Peyer's patch (tissue), 4 donors: ENCODE measurements around the gene ABCC4. TPM values are rescaled to one million over a fixed set of nuclear protein-coding genes. Genes with fewer than 3 reads are reported as not detected.

Experiments
- DNase-seq, 3 donors: peaks; one replicate each; pipeline ENCODE4 v3.0.0-alpha.2; 2017 to 2019
- H3K27ac ChIP-seq, 4 donors: fragments of 200-600 bp; sonication (generic); one replicate each; pipeline ENCODE4 v1.5.1; 2016 to 2019
- H3K27me3 ChIP-seq, 2 donors: fragments of 200-600 bp; sonication (generic); one replicate each; pipeline ENCODE4 v1.5.1; 2019
- H3K36me3 ChIP-seq, 3 donors: fragments of 200-600 bp; sonication (generic); one replicate each; pipeline ENCODE4 v1.5.1; 2016 to 2019
- H3K4me1 ChIP-seq, 4 donors: fragments of 200-600 bp; sonication (generic); one replicate each; pipeline ENCODE4 v1.5.1; 2016 to 2019
- H3K4me3 ChIP-seq, 4 donors: fragments of 200-600 bp; sonication (generic); 1 replicate in 3 of 4; 2 replicates in 1 of 4; pipeline ENCODE4 v1.5.1; 2016 to 2019; ENCODE audit warnings: mild to moderate bottlenecking in 1 of 4
- H3K9me3 ChIP-seq, 4 donors: fragments of 200-600 bp; sonication (generic); one replicate each; pipeline ENCODE4 v1.5.1; 2016 to 2019; ENCODE audit warnings: mild to moderate bottlenecking in 1 of 4
- POLR2A ChIP-seq, 2 donors: fragments of 450-650 bp; IDR thresholded peaks; one replicate each; pipeline ENCODE4 v1.5.1; 2017; ENCODE audit warnings: antibody characterized with exemption in 2 of 2, mild to moderate bottlenecking in 2 of 2, moderate library complexity in 2 of 2
- total RNA-seq, 4 donors: library from RNA; depleted of rRNA; stranded (reverse); fragments of >200 nt; gene quantifications; one replicate each; pipeline ENCODE4 v1.1.0, GENCODE V29; 2016
- TF ChIP-seq, protein P1 (sequence below), 6 experiments: fragments of 450-650 bp in 4 of 6; fragments of 200-600 bp in 2 of 6; sonication (generic) in 1 of 6; IDR thresholded peaks; one replicate each; pipeline ENCODE4 v1.5.1; 2017 to 2019; ENCODE audit warnings: antibody characterized with exemption in 6 of 6, mild to moderate bottlenecking in 3 of 6, moderate library complexity in 1 of 6

The ABCC4 gene
- total RNA-seq, 4 donors from 2014 or later: 7.2 to 81.7 (median 13.7) TPM

DNA sequence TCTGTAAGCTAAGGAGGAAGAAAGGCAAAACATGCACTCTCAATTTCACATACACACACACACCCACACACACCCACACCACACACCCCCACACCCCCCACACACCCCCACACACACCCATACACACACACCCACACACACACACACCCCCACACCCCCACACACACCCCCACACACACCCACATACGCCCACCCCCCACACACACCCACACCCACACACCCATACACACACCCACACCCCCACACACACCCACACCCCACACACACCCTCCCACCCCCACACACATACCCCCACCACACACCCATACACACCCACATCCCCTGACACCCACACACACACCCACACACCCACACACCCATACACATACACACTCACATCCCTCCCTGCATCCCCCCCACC, 276.1 kb downstream of the ABCC4 start:
- no peak for DNase-seq
- no peaks in the 10 kb centered on the region for H3K27me3 ChIP-seq
- no peaks in the 10 kb centered on the region for H3K4me1 ChIP-seq
- H3K27ac ChIP-seq: no peak overlapping the region
- H3K4me3 ChIP-seq: no peak overlapping the region
- no peaks in the 10 kb centered on the region for H3K36me3 ChIP-seq
- H3K9me3 ChIP-seq: no peaks in the 10 kb centered on the region
- TF ChIP-seq POLR2A (IDR thresholded peaks at IDR 0.05): no peak
- TF ChIP-seq, protein P1, sequence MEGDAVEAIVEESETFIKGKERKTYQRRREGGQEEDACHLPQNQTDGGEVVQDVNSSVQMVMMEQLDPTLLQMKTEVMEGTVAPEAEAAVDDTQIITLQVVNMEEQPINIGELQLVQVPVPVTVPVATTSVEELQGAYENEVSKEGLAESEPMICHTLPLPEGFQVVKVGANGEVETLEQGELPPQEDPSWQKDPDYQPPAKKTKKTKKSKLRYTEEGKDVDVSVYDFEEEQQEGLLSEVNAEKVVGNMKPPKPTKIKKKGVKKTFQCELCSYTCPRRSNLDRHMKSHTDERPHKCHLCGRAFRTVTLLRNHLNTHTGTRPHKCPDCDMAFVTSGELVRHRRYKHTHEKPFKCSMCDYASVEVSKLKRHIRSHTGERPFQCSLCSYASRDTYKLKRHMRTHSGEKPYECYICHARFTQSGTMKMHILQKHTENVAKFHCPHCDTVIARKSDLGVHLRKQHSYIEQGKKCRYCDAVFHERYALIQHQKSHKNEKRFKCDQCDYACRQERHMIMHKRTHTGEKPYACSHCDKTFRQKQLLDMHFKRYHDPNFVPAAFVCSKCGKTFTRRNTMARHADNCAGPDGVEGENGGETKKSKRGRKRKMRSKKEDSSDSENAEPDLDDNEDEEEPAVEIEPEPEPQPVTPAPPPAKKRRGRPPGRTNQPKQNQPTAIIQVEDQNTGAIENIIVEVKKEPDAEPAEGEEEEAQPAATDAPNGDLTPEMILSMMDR (IDR thresholded peaks at IDR 0.05): no peak

DNA sequence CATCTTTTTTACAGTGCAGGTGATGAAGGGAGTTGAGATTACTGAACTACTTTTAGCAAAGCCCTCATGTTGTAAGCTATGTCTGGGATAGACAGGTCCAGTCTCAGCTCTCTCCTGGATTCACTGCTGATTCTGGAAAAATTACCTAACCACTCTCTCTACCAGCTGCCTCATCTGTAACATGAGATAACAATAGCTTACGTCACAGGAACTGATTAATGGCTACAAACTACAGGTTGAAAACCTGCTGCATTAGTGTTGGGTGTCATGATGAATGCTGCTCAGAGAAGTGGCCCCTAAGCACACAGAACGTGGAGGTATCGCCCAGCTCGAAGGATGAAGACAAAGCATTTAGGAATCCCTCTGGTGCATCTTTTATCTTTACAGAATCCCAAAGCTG, 277.8 kb downstream of the ABCC4 start:
- no peaks in the 10 kb centered on the region for H3K4me1 ChIP-seq
- no peak for DNase-seq
- no peak for TF ChIP-seq POLR2A (IDR thresholded peaks at IDR 0.05)
- no peaks in the 10 kb centered on the region for H3K36me3 ChIP-seq
- H3K27ac ChIP-seq: no peak overlapping the region
- H3K27me3 ChIP-seq: no peaks in the 10 kb centered on the region
- no peak overlapping the region for H3K4me3 ChIP-seq
- no peaks in the 10 kb centered on the region for H3K9me3 ChIP-seq

DNA sequence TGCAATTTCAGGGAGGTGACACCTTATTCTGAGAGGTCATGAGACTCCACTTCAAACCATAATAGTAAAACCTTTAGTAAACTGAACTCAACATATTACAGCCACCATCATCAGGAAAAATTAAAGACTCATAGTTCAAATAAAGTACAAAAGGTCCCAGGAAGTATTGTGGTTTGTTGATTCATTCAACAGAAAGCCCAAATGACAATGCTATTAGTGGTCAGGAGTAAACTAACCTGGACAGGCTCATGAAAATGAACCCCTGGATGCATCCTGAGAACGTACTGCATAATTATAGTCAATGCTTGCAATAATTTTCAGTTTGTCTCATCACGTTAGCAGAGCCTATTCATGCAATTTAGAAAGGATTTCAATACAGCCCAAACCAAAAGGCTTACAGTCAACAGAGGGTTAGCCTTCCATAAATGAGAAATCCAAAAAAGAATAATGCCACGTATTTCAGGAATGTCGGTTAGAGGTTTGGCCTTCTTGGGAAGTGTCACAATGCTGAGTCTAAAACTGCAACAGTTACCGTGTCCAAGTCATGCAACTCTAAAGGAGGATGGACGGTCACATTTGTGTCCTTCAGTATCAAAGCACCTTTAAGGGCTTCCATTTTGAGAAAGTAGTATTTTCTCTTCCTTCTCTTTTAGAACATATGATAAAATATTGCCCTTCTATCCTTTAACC, 280.8 kb downstream of the ABCC4 start:
- H3K36me3 ChIP-seq: no peaks in the 10 kb centered on the region
- no peak overlapping the region for H3K27ac ChIP-seq
- no peak for DNase-seq
- H3K27me3 ChIP-seq: no peaks in the 10 kb centered on the region
- no peaks in the 10 kb centered on the region for H3K9me3 ChIP-seq
- TF ChIP-seq, protein P1 (IDR thresholded peaks at IDR 0.05): no peak
- H3K4me1 ChIP-seq: no peaks in the 10 kb centered on the region
- H3K4me3 ChIP-seq: no peak overlapping the region

DNA sequence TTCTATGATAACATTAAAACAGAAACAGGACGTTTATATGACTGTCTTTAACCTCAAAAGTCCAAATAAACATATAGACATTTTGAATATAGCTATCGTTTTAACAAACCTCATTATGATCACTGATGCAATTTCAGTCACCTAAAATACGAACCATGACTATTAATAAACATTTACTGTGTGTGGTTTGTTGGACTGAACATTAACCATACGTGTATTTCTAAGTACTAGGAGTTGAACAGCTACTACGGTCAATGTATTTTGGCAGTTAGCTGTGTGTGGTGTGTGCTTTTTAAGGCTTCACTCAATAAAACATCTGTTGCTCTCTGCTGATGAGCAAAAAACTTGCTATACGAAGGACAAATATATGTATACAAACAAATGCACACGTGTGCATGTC, 281.4 kb downstream of the ABCC4 start:
- DNase-seq: no peak
- Histone ChIP-seq H3K4me1 (no peaks in the 10 kb centered on the region), H3K9me3 (no peaks in the 10 kb centered on the region), H3K36me3 (no peaks in the 10 kb centered on the region), H3K27ac (no peak overlapping the region), H3K27me3 (no peaks in the 10 kb centered on the region), H3K4me3 (no peak overlapping the region)
- no peak for TF ChIP-seq POLR2A (IDR thresholded peaks at IDR 0.05)
- TF ChIP-seq, protein P1 (IDR thresholded peaks at IDR 0.05): no peak

DNA sequence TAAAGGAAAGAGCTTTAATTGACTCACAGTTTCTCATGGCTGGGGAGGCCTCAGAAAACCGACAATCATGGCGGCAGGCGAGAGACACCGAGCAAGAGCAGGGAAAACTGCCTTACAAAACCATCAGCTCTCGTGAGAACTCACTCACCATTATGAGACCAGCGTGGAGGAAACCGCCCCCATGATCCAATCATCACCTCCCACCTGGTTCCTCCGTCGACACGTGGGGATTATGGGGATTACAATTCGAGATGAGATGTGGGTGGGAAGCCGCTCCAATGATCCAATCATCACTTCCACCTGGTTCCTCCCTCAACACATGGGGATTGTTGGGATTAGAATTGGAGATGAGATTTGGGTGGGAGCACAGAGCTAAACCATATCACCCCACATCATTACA, 293.9 kb downstream of the ABCC4 start:
- Histone ChIP-seq H3K4me1 (peaks cover 0 to 8% (median 0%) of the 10 kb centered on the region in 4 donors), H3K27ac (no peak overlapping the region), H3K9me3 (no peaks in the 10 kb centered on the region), H3K27me3 (peaks cover 0 to 5% of the 10 kb centered on the region in 2 donors), H3K4me3 (no peak overlapping the region), H3K36me3 (no peaks in the 10 kb centered on the region)
- TF ChIP-seq, protein P1 (IDR thresholded peaks at IDR 0.05): no peak
- TF ChIP-seq POLR2A (IDR thresholded peaks at IDR 0.05): no peak
- no peak for DNase-seq

DNA sequence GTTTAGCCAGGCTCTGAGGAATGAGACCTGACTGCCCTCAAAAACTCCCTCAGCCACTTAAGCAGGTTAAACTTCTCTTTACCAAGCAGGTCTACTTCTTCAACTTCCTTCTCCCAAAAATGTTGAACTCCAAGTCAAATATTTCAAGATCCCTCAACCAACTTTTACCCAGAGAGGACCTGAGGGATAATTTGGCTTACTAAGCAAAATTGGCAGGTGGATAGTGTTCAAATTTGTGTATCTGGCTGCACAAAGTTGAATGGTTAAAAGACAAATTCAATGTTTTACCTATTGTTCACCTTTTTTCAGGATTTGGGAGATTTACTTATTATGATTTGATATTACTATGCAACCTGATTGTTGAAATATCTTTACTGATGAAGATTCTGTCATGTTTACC, 296.0 kb downstream of the ABCC4 start:
- Histone ChIP-seq H3K27ac (no peak overlapping the region), H3K4me1 (peaks cover 0 to 8% (median 0%) of the 10 kb centered on the region in 4 donors), H3K36me3 (no peaks in the 10 kb centered on the region), H3K27me3 (peaks cover 0 to 5% of the 10 kb centered on the region in 2 donors), H3K9me3 (no peaks in the 10 kb centered on the region), H3K4me3 (no peak overlapping the region)
- DNase-seq: no peak
- no peak for TF ChIP-seq POLR2A (IDR thresholded peaks at IDR 0.05)
- TF ChIP-seq, protein P1 (IDR thresholded peaks at IDR 0.05): no peak
